Panc1 (cell line): Measurements from ENCODE around the gene LCN1. TPM values are rescaled to one million over a fixed set of nuclear protein-coding genes. Genes with fewer than 3 reads are reported as not detected.

Source experiments
- ATAC-seq: fragments of 200-7000 bp; cut with Tn5 transposase; 2 replicates; pipeline ENCODE4 v1.9.1; 2020; ENCODE audit warnings: mild to moderate bottlenecking, moderate library complexity
- BruUV-seq: library from RNA; stranded (reverse); fragments of 400-500 nt; replicated peaks from 2 replicates; lab custom pipeline; 2021; lab: Mats Ljungman, UMichigan
- CTCF ChIA-PET: fragments of 300-600 bp; sonication (Branson Sonifier 250); formaldehyde crosslinking; loops from one replicate; lab custom pipeline; 2022; ENCODE audit warnings: antibody characterized with exemption; lab: Charles Lee
- POLR2A ChIA-PET: fragments of 300-600 bp; sonication (Branson Sonifier 250); formaldehyde crosslinking; loops from one replicate; lab custom pipeline; 2022; ENCODE audit warnings: antibody characterized with exemption; lab: Charles Lee
- DNase-seq: peaks from one replicate; pipeline ENCODE4 v3.0.0-alpha.2; 2010; ENCODE audit warnings: low read depth, low spot score
- H3K27ac ChIP-seq: 2 replicates; pipeline ENCODE4 v1.5.1; 2011; ENCODE audit warnings: mild to moderate bottlenecking, low read length, inconsistent platforms
- H3K27me3 ChIP-seq: fragments of 200-500 bp; sonication (Bioruptor generic); 2 replicates; pipeline ENCODE4 v1.6.0; 2014; ENCODE audit warnings: low read length, inconsistent platforms; ENCODE audit not compliant: control insufficient read depth, insufficient read depth
- H3K36me3 ChIP-seq: fragments of 200-500 bp; sonication (Bioruptor generic); 2 replicates; pipeline ENCODE4 v1.5.1; 2014; ENCODE audit warnings: inconsistent platforms, mild to moderate bottlenecking, low read length, moderate library complexity; ENCODE audit not compliant: control insufficient read depth, insufficient read depth
- H3K4me1 ChIP-seq: 2 replicates; pipeline ENCODE4 v1.5.1; 2011; ENCODE audit warnings: inconsistent platforms, mild to moderate bottlenecking, low read length, moderate library complexity; ENCODE audit not compliant: control insufficient read depth, insufficient read depth
- H3K4me3 ChIP-seq, 2 experiments: 2 replicates each; pipeline ENCODE4 v1.5.1; 2011 to 2012; ENCODE audit warnings: low read depth in 2 of 2, low read length in 2 of 2, mild to moderate bottlenecking in 2 of 2, inconsistent platforms in 1 of 2, moderate library complexity in 1 of 2
- H3K9me3 ChIP-seq: fragments of 200-500 bp; sonication (Bioruptor generic); 2 replicates; pipeline ENCODE4 v1.5.1; 2014; ENCODE audit warnings: low read depth, mild to moderate bottlenecking, inconsistent platforms, low read length, moderate library complexity; ENCODE audit not compliant: control insufficient read depth, insufficient read depth
- CTCF ChIP-seq: fragments of 450-650 bp; IDR thresholded peaks from 2 replicates; pipeline ENCODE4 v1.5.1; 2017; ENCODE audit warnings: mild to moderate bottlenecking
- POLR2AphosphoS5 ChIP-seq: IDR thresholded peaks from 2 replicates; pipeline ENCODE4 v1.6.1; 2012; ENCODE audit warnings: mild to moderate bottlenecking, low read depth, low read length, moderate library complexity
- REST ChIP-seq, 2 experiments: IDR thresholded peaks; 2 replicates each; pipeline ENCODE4 v1.6.1; 2011 to 2012; ENCODE audit warnings: low read depth in 2 of 2, control low read depth in 1 of 2, low read length in 1 of 2, mild to moderate bottlenecking in 1 of 2, moderate library complexity in 1 of 2; ENCODE audit not compliant: insufficient read depth in 1 of 2
- SIN3A ChIP-seq: IDR thresholded peaks from 2 replicates; pipeline ENCODE4 v1.6.1; 2012; ENCODE audit warnings: low read depth, mild to moderate bottlenecking, low read length, moderate library complexity, borderline replicate concordance; ENCODE audit not compliant: insufficient read depth
- TCF7L2 ChIP-seq: IDR thresholded peaks from 2 replicates; pipeline ENCODE4 v1.6.1; 2011; ENCODE audit warnings: mild to moderate bottlenecking, low read depth, low read length, inconsistent platforms
- in situ Hi-C: cut with HindIII; loops from 2 replicates; pipeline ENCODE4 v1.10.0; 2016; ENCODE audit warnings: low sequenced_read_pairs, low pct_unique_long_range_greater_than_20kb
- intact Hi-C: fragments of 100-400 bp; cut with micrococcal nuclease; formaldehyde crosslinking; loops from one replicate; pipeline ENCODE4 v1.10.0; 2022; ENCODE audit not compliant: unreplicated experiment
- total RNA-seq: library from RNA; stranded (reverse); gene quantifications from one replicate; pipeline ENCODE4 v1.2.1, GENCODE V29; 2021; ENCODE audit not compliant: unreplicated experiment

The LCN1 gene
- total RNA-seq, 1 experiment from 2014 or later: not detected

GRCh38 chr9:135508211-135508820 is 12.9 kb upstream of the LCN1 start:
- Histone ChIP-seq H3K27ac (no peak overlapping the region), H3K4me3 (no peak overlapping the region), H3K9me3 (no peaks in the 10 kb centered on the region), H3K4me1 (no peaks in the 10 kb centered on the region), H3K36me3 (no peaks in the 10 kb centered on the region), H3K27me3 (no peaks in the 10 kb centered on the region)
- intact Hi-C loops: no loop called here
- ATAC-seq: no peak
- in situ Hi-C loops: no loop called here
- POLR2A ChIA-PET: no interaction called here
- BruUV-seq: no TSS peak
- CTCF ChIA-PET: no interaction called here
- no peak for DNase-seq
- TF ChIP-seq TCF7L2 (no peak), POLR2AphosphoS5 (no peak), CTCF (no peak), SIN3A (no peak), REST (IDR thresholded peaks at IDR 0.05; ENCODE audit: insufficient read depth in 1 of 2, low read depth in 2 of 2, low read length in 1 of 2) (no peak)

GRCh38 chr9:135509458-135509857 is 11.8 kb upstream of the LCN1 start:
- Histone ChIP-seq H3K9me3 (no peaks in the 10 kb centered on the region), H3K36me3 (no peaks in the 10 kb centered on the region), H3K27me3 (no peaks in the 10 kb centered on the region), H3K4me1 (no peaks in the 10 kb centered on the region), H3K27ac (no peak overlapping the region), H3K4me3 (no peak overlapping the region)
- ChIA-PET CTCF (no interaction called here), POLR2A (no interaction called here)
- DNase-seq (no peak), ATAC-seq (no peak)
- no TSS peak for BruUV-seq
- intact Hi-C loops (no loop called here), in situ Hi-C loops (no loop called here)
- TF ChIP-seq TCF7L2 (no peak), POLR2AphosphoS5 (no peak), CTCF (no peak), REST (IDR thresholded peaks at IDR 0.05; ENCODE audit: insufficient read depth in 1 of 2, low read depth in 2 of 2, low read length in 1 of 2) (no peak), SIN3A (no peak)
